Measurements from ENCODE around the gene MCOLN1. TPM values are rescaled to one million over a fixed set of nuclear protein-coding genes. Genes with fewer than 3 reads are reported as not detected.

MCOLN1 gene
- total and polyA plus RNA-seq, 9 donors = 3.9 to 16.7 (median 14.2) TPM

- Histone ChIP-seq H3K4me1 (ENCODE audit: control insufficient read depth, insufficient read depth, low read length) (no peaks in the 10 kb centered on the region), H3K27me3 (ENCODE audit: control insufficient read depth, insufficient read depth, low read length) (no peaks in the 10 kb centered on the region), H3K9me3 (replicated peaks; ENCODE audit: control insufficient read depth, low read depth, low read length) (no peaks in the 10 kb centered on the region), H3K27ac (ENCODE audit: low read length) (peak overlapping the region; percentile 29), H3K4me3 (ENCODE audit: low read length) (no peak overlapping the region), H3K36me3 (ENCODE audit: control insufficient read depth, insufficient read depth, low read length) (peaks cover 52% of the 10 kb centered on the region)
- WGBS (ENCODE audit: insufficient coverage) = 94% methylated on average over 21 of the region's 24 CpGs
- DNase-seq = no peak
Observed at GRCh38 chr19:7542556-7543348, 20.3 kb downstream of the MCOLN1 start.

- WGBS (ENCODE audit: insufficient coverage) = 85% methylated on average over 3 of the region's 3 CpGs
- H3K27me3 ChIP-seq (ENCODE audit: control insufficient read depth, insufficient read depth, low read length) = no peaks in the 10 kb centered on the region
- no peak overlapping the region for H3K4me3 ChIP-seq (ENCODE audit: low read length)
- peak overlapping the region; percentile 47 for H3K27ac ChIP-seq (ENCODE audit: low read length)
- H3K9me3 ChIP-seq (replicated peaks; ENCODE audit: control insufficient read depth, low read depth, low read length) = no peaks in the 10 kb centered on the region
- no peaks in the 10 kb centered on the region for H3K4me1 ChIP-seq (ENCODE audit: control insufficient read depth, insufficient read depth, low read length)
- peak; percentile 53 for DNase-seq
- H3K36me3 ChIP-seq (ENCODE audit: control insufficient read depth, insufficient read depth, low read length) = peaks cover 40% of the 10 kb centered on the region
Observed at GRCh38 chr19:7544626-7545025, 22.2 kb downstream of the MCOLN1 start.

- Histone ChIP-seq H3K9me3 (replicated peaks; ENCODE audit: control insufficient read depth, low read depth, low read length) (no peaks in the 10 kb centered on the region), H3K27ac (ENCODE audit: low read length) (no peak overlapping the region)
- WGBS (ENCODE audit: insufficient coverage) = 91% methylated on average over 7 of the region's 8 CpGs
Observed at GRCh38 chr19:7545300-7545699, 22.9 kb downstream of the MCOLN1 start.

GRCh38 chr19:7545904-7546303 lies 23.5 kb downstream of the MCOLN1 start:
- Histone ChIP-seq H3K27ac (ENCODE audit: low read length) (no peak overlapping the region), H3K4me3 (ENCODE audit: low read length) (no peak overlapping the region), H3K27me3 (ENCODE audit: control insufficient read depth, insufficient read depth, low read length) (no peaks in the 10 kb centered on the region), H3K9me3 (replicated peaks; ENCODE audit: control insufficient read depth, low read depth, low read length) (no peaks in the 10 kb centered on the region), H3K36me3 (ENCODE audit: control insufficient read depth, insufficient read depth, low read length) (peaks cover 40% of the 10 kb centered on the region), H3K4me1 (ENCODE audit: control insufficient read depth, insufficient read depth, low read length) (no peaks in the 10 kb centered on the region)
- DNase-seq = no peak
- no CpG with 5 or more reads among the region's 1 CpG for WGBS (ENCODE audit: insufficient coverage)

More at GRCh38 chr19:7545300-7545699, 22.9 kb downstream of the MCOLN1 start:
- no peak overlapping the region for H3K4me3 ChIP-seq (ENCODE audit: low read length)
- no peaks in the 10 kb centered on the region for H3K4me1 ChIP-seq (ENCODE audit: control insufficient read depth, insufficient read depth, low read length)
- peaks cover 41% of the 10 kb centered on the region for H3K36me3 ChIP-seq (ENCODE audit: control insufficient read depth, insufficient read depth, low read length)
- peak; percentile 22 for DNase-seq
- no peaks in the 10 kb centered on the region for H3K27me3 ChIP-seq (ENCODE audit: control insufficient read depth, insufficient read depth, low read length)

- peaks cover 28% of the 10 kb centered on the region for H3K36me3 ChIP-seq (ENCODE audit: control insufficient read depth, insufficient read depth, low read length)
Observed at GRCh38 chr19:7547159-7547558, 24.7 kb downstream of the MCOLN1 start.

GRCh38 chr19:7549429-7550148 lies 27.2 kb downstream of the MCOLN1 start:
- Histone ChIP-seq H3K27me3 (ENCODE audit: control insufficient read depth, insufficient read depth, low read length) (no peaks in the 10 kb centered on the region), H3K27ac (ENCODE audit: low read length) (no peak overlapping the region), H3K36me3 (ENCODE audit: control insufficient read depth, insufficient read depth, low read length) (peaks cover 23% of the 10 kb centered on the region), H3K4me1 (ENCODE audit: control insufficient read depth, insufficient read depth, low read length) (peaks cover 8% of the 10 kb centered on the region), H3K9me3 (replicated peaks; ENCODE audit: control insufficient read depth, low read depth, low read length) (no peaks in the 10 kb centered on the region), H3K4me3 (ENCODE audit: low read length) (no peak overlapping the region)
- WGBS (ENCODE audit: insufficient coverage) = 86% methylated on average over 24 of the region's 36 CpGs
- DNase-seq = no peak

More at GRCh38 chr19:7547159-7547558, 24.7 kb downstream of the MCOLN1 start:
- WGBS (ENCODE audit: insufficient coverage) = no CpG with 5 or more reads among the region's 3 CpGs
- peaks cover 8% of the 10 kb centered on the region for H3K4me1 ChIP-seq (ENCODE audit: control insufficient read depth, insufficient read depth, low read length)
- H3K9me3 ChIP-seq (replicated peaks; ENCODE audit: control insufficient read depth, low read depth, low read length) = no peaks in the 10 kb centered on the region
- no peaks in the 10 kb centered on the region for H3K27me3 ChIP-seq (ENCODE audit: control insufficient read depth, insufficient read depth, low read length)
- no peak overlapping the region for H3K4me3 ChIP-seq (ENCODE audit: low read length)
- no peak overlapping the region for H3K27ac ChIP-seq (ENCODE audit: low read length)
- no peak for DNase-seq

GRCh38 chr19:7550169-7550770 lies 27.8 kb downstream of the MCOLN1 start:
- H3K27ac ChIP-seq (ENCODE audit: low read length) = no peak overlapping the region
- no peaks in the 10 kb centered on the region for H3K9me3 ChIP-seq (replicated peaks; ENCODE audit: control insufficient read depth, low read depth, low read length)
- H3K27me3 ChIP-seq (ENCODE audit: control insufficient read depth, insufficient read depth, low read length) = no peaks in the 10 kb centered on the region
- peaks cover 26% of the 10 kb centered on the region for H3K36me3 ChIP-seq (ENCODE audit: control insufficient read depth, insufficient read depth, low read length)
- peaks cover 8% of the 10 kb centered on the region for H3K4me1 ChIP-seq (ENCODE audit: control insufficient read depth, insufficient read depth, low read length)
- no peak for DNase-seq
- WGBS (ENCODE audit: insufficient coverage) = 95% methylated on average over 37 of the region's 41 CpGs
- H3K4me3 ChIP-seq (ENCODE audit: low read length) = no peak overlapping the region

- Histone ChIP-seq H3K4me3 (ENCODE audit: low read length) (peak overlapping the region; percentile 31), H3K36me3 (ENCODE audit: control insufficient read depth, insufficient read depth, low read length) (peaks cover 30% of the 10 kb centered on the region), H3K27ac (ENCODE audit: low read length) (no peak overlapping the region)
Observed at GRCh38 chr19:7550987-7551761, 28.8 kb downstream of the MCOLN1 start.

GRCh38 chr19:7552781-7553180 lies 30.4 kb downstream of the MCOLN1 start:
- Histone ChIP-seq H3K9me3 (replicated peaks; ENCODE audit: control insufficient read depth, low read depth, low read length) (no peaks in the 10 kb centered on the region), H3K27me3 (ENCODE audit: control insufficient read depth, insufficient read depth, low read length) (no peaks in the 10 kb centered on the region), H3K27ac (ENCODE audit: low read length) (no peak overlapping the region), H3K4me1 (ENCODE audit: control insufficient read depth, insufficient read depth, low read length) (peaks cover 8% of the 10 kb centered on the region), H3K36me3 (ENCODE audit: control insufficient read depth, insufficient read depth, low read length) (peaks cover 44% of the 10 kb centered on the region), H3K4me3 (ENCODE audit: low read length) (no peak overlapping the region)
- WGBS (ENCODE audit: insufficient coverage) = 100% methylated on average over 1 of the region's 2 CpGs
- no peak for DNase-seq

More at GRCh38 chr19:7550987-7551761, 28.8 kb downstream of the MCOLN1 start:
- DNase-seq = peak; percentile 92
- Histone ChIP-seq H3K4me1 (ENCODE audit: control insufficient read depth, insufficient read depth, low read length) (peaks cover 8% of the 10 kb centered on the region), H3K9me3 (replicated peaks; ENCODE audit: control insufficient read depth, low read depth, low read length) (no peaks in the 10 kb centered on the region), H3K27me3 (ENCODE audit: control insufficient read depth, insufficient read depth, low read length) (no peaks in the 10 kb centered on the region)
- WGBS (ENCODE audit: insufficient coverage) = 19% methylated on average over 38 of the region's 51 CpGs

All from muscle of leg (tissue), 11 donors.